PC-9 (cell line): Measurements from ENCODE around the gene TTF2. TPM values are rescaled to one million over a fixed set of nuclear protein-coding genes. Genes with fewer than 3 reads are reported as not detected.
A peak's percentile ranks its signal among the peaks of the same experiment; 100 is the strongest.

Experiments used
- BruUV-seq: library from RNA; stranded (reverse); fragments of 400-500 nt; replicated peaks from 2 replicates; lab custom pipeline; 2021; lab: Mats Ljungman, UMichigan
- CTCF ChIA-PET: fragments of 300-600 bp; sonication (Branson Sonifier 250); formaldehyde crosslinking; loops from one replicate; lab custom pipeline; 2022; ENCODE audit warnings: antibody characterized with exemption; lab: Charles Lee
- POLR2A ChIA-PET: fragments of 300-600 bp; sonication (Branson Sonifier 250); formaldehyde crosslinking; loops from one replicate; lab custom pipeline; 2022; ENCODE audit warnings: antibody characterized with exemption; ENCODE audit not compliant: unreplicated experiment; lab: Charles Lee
- DNase-seq, 2 experiments: peaks; one replicate each; pipeline versions ENCODE4 v3.0.0 to v3.0.0-alpha.2; 2015 to 2022; ENCODE audit warnings: mixed read lengths in 1 of 2
- H2AFZ ChIP-seq: fragments of 200-600 bp; sonication (generic); 2 replicates; pipeline ENCODE4 v1.8.1; 2017; ENCODE audit warnings: antibody characterized with exemption
- H3F3A ChIP-seq: fragments of 200-600 bp; sonication (generic); 2 replicates; pipeline ENCODE4 v1.8.1; 2017; ENCODE audit warnings: antibody characterized with exemption, mild to moderate bottlenecking, low read depth; ENCODE audit not compliant: insufficient read depth
- H3K27ac ChIP-seq: fragments of 200-600 bp; sonication (generic); 2 replicates; pipeline ENCODE4 v1.6.1; 2016; ENCODE audit warnings: mixed run types
- H3K27me3 ChIP-seq: fragments of 200-600 bp; sonication (generic); 2 replicates; pipeline ENCODE4 v1.6.1; 2016; ENCODE audit warnings: low read depth, mixed run types; ENCODE audit not compliant: insufficient read depth
- H3K36me3 ChIP-seq: fragments of 200-600 bp; sonication (generic); 2 replicates; pipeline ENCODE4 v1.6.1; 2016; ENCODE audit warnings: low read depth, mixed run types
- H3K4me1 ChIP-seq: fragments of 200-600 bp; sonication (generic); replicated peaks from 2 replicates; pipeline ENCODE4 v1.6.1; 2016; ENCODE audit warnings: mixed run types; ENCODE audit not compliant: insufficient read depth
- H3K4me2 ChIP-seq: fragments of 200-600 bp; sonication (generic); 2 replicates; pipeline ENCODE4 v1.6.1; 2017; ENCODE audit warnings: mixed run types
- H3K4me3 ChIP-seq: fragments of 200-600 bp; sonication (generic); 2 replicates; pipeline ENCODE4 v1.6.1; 2016; ENCODE audit warnings: mixed run types
- H3K79me2 ChIP-seq: fragments of 200-600 bp; sonication (generic); 2 replicates; pipeline ENCODE4 v1.6.1; 2017; ENCODE audit warnings: low read depth, mixed run types
- H3K9me2 ChIP-seq: fragments of 200-600 bp; sonication (generic); 2 replicates; pipeline ENCODE4 v1.8.1; 2017; ENCODE audit warnings: mild to moderate bottlenecking; ENCODE audit not compliant: insufficient read depth
- H3K9me3 ChIP-seq: fragments of 200-600 bp; sonication (generic); 2 replicates; pipeline ENCODE4 v1.8.1; 2016; ENCODE audit warnings: low read depth; ENCODE audit not compliant: insufficient read depth
- H4K20me1 ChIP-seq: fragments of 200-600 bp; sonication (generic); 2 replicates; pipeline ENCODE4 v1.8.1; 2017; ENCODE audit not compliant: insufficient read depth
- CTCF ChIP-seq: fragments of 200-600 bp; sonication (generic); conservative IDR thresholded peaks from 2 replicates; pipeline ENCODE4 v1.6.1; 2017; ENCODE audit warnings: mixed run types, antibody characterized with exemption, mild to moderate bottlenecking, moderate library complexity
- EZH2 ChIP-seq: fragments of 200-600 bp; sonication (generic); IDR thresholded peaks from 2 replicates; pipeline ENCODE4 v1.8.0; 2017; ENCODE audit warnings: antibody characterized with exemption, low read depth
- intact Hi-C: fragments of 100-400 bp; cut with micrococcal nuclease; formaldehyde crosslinking; loops from one replicate; pipeline ENCODE4 v1.10.0; 2022; ENCODE audit not compliant: unreplicated experiment
- total RNA-seq: library from RNA; stranded (reverse); gene quantifications from 2 replicates; pipeline ENCODE4 v1.2.3, GENCODE V29; 2021

The TTF2 gene
- total RNA-seq, 1 experiment from 2014 or later: 62.2 TPM

GRCh38 chr1:117143172-117143571, 83.0 kb downstream of the TTF2 start:
- no peaks in the 10 kb centered on the region for H3K9me3 ChIP-seq
- BruUV-seq: no TSS peak
- TF ChIP-seq CTCF: no peak
- TF ChIP-seq EZH2: no peak
- intact Hi-C loops: no loop called here
- H3K27ac ChIP-seq: no peak overlapping the region
- no peaks in the 10 kb centered on the region for H3K9me2 ChIP-seq
- H3K4me2 ChIP-seq: no peak overlapping the region
- H3F3A ChIP-seq: peaks cover 22% of the 10 kb centered on the region
- peak in 1 of 2 experiments; percentile 32 for DNase-seq
- POLR2A ChIA-PET: interaction anchor here (0.7 kb wide), 1 partner anchor 32 kb away, joined by 3 read pairs; no protein-coding TSS in a partner anchor
- H3K79me2 ChIP-seq: no peaks in the 10 kb centered on the region
- no peaks in the 10 kb centered on the region for H3K36me3 ChIP-seq
- H3K27me3 ChIP-seq: no peaks in the 10 kb centered on the region
- CTCF ChIA-PET: no interaction called here
- H3K4me1 ChIP-seq: peaks cover 27% of the 10 kb centered on the region
- no peak overlapping the region for H3K4me3 ChIP-seq
- no peaks in the 10 kb centered on the region for H4K20me1 ChIP-seq
- H2AFZ ChIP-seq: no peak overlapping the region

GRCh38 chr1:117143871-117144270, 83.7 kb downstream of the TTF2 start:
- Histone ChIP-seq H4K20me1 (no peaks in the 10 kb centered on the region), H3K27ac (no peak overlapping the region), H3K36me3 (no peaks in the 10 kb centered on the region), H3K4me2 (no peak overlapping the region), H3F3A (peaks cover 29% of the 10 kb centered on the region), H2AFZ (no peak overlapping the region), H3K9me3 (no peaks in the 10 kb centered on the region), H3K4me3 (no peak overlapping the region), H3K27me3 (no peaks in the 10 kb centered on the region), H3K4me1 (peaks cover 34% of the 10 kb centered on the region), H3K9me2 (no peaks in the 10 kb centered on the region), H3K79me2 (no peaks in the 10 kb centered on the region)
- no TSS peak for BruUV-seq
- POLR2A ChIA-PET: no interaction called here
- CTCF ChIA-PET: no interaction called here
- no peak for TF ChIP-seq CTCF
- no peak for TF ChIP-seq EZH2
- no peak for DNase-seq
- intact Hi-C loops: no loop called here

DNA sequence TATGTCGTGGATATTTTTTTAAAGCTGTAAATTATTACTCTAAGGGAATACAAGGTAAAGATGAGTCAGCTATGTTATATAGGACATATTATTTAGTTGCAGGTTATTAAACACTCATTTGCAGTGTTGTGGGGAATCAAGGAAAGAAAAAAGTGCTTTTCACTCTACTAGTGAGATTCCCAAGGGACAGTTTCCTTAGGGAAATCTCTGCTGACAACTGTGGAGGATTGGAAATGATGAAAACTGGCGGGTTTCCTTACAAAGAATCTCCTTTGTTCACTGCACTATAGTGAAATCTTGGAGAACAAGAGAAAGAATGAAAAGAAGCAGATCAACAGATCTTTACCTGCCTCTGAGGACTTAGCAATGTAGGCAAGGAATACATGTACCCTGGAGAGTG, 85.9 kb downstream of the TTF2 start:
- BruUV-seq: no TSS peak
- no peaks in the 10 kb centered on the region for H4K20me1 ChIP-seq
- peak overlapping the region; percentile 70 for H2AFZ ChIP-seq
- peak overlapping the region; percentile 73 for H3K4me2 ChIP-seq
- H3K27me3 ChIP-seq: no peaks in the 10 kb centered on the region
- H3K9me2 ChIP-seq: no peaks in the 10 kb centered on the region
- POLR2A ChIA-PET: no interaction called here
- H3F3A ChIP-seq: peaks cover 33% of the 10 kb centered on the region
- TF ChIP-seq CTCF (no peak), EZH2 (no peak)
- H3K27ac ChIP-seq: peak overlapping the region; percentile 89
- no peaks in the 10 kb centered on the region for H3K79me2 ChIP-seq
- H3K4me3 ChIP-seq: peak overlapping the region; percentile 27; the same call in 1 of the 2 replicates
- no peak for DNase-seq
- no peaks in the 10 kb centered on the region for H3K36me3 ChIP-seq
- H3K9me3 ChIP-seq: no peaks in the 10 kb centered on the region
- CTCF ChIA-PET: no interaction called here
- intact Hi-C loops: loop anchor here (2.0 kb wide), 1 partner anchor 65 kb away; the partner anchor contains the start of gene VTCN1
- peaks cover 41% of the 10 kb centered on the region for H3K4me1 ChIP-seq
